ENCODE results near the gene CFAP46. TPM values are rescaled to one million over a fixed set of nuclear protein-coding genes. Genes with fewer than 3 reads are reported as not detected.

Gene CFAP46
- total RNA-seq, 1 experiment from 2014 or later: 1.6 TPM

DNA sequence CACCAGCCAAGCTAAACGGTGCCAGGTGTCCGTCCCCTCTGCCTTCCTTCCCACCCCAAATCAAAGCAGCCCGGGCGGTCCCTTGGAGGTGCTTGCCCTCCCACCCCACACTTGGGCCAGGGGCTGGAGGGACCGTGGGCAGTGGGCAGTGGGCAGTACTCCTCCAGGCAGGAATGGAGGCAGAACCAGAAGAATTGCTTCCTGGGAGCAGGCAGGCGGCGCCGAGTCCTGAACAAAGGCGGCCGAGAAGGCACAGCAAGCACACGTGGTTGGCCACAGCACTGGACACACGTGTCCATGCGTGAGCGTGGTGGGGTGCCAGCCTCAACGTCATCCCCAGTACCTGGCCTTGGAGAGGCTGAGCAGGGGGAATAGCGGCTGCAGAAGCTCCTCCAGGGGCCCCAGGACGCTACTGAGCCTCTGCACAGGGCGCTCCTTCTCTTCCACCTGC lies 108.0 kb downstream of the CFAP46 start:
- ATAC-seq (no peak), DNase-seq (ENCODE audit: low read depth, low spot score) (no peak)
- ChIA-PET POLR2A (interaction anchor here (0.6 kb wide), 1 partner anchor 239 kb away, joined by 3 read pairs; no protein-coding TSS in a partner anchor), CTCF (no interaction called here)
- Histone ChIP-seq H3K9me3 (ENCODE audit: control insufficient read depth, insufficient read depth, low read depth, low read length) (no peaks in the 10 kb centered on the region), H3K36me3 (ENCODE audit: control insufficient read depth, insufficient read depth, low read length) (no peaks in the 10 kb centered on the region), H3K4me1 (ENCODE audit: control insufficient read depth, insufficient read depth, low read length) (peaks cover 5% of the 10 kb centered on the region), H3K27ac (ENCODE audit: low read length) (no peak overlapping the region), H3K27me3 (ENCODE audit: control insufficient read depth, insufficient read depth, low read length) (peaks cover 23% of the 10 kb centered on the region), H3K4me3 (ENCODE audit: low read depth in 2 of 2, low read length in 2 of 2) (no peak overlapping the region)
- BruUV-seq (replicated peaks): no TSS peak
- in situ Hi-C loops (cut with HindIII; ENCODE audit: low pct_unique_long_range_greater_than_20kb, low sequenced_read_pairs): no loop called here
- intact Hi-C loops (cut with micrococcal nuclease; ENCODE audit: unreplicated experiment): no loop called here
- TF ChIP-seq POLR2AphosphoS5 (IDR thresholded peaks at IDR 0.05; ENCODE audit: low read depth, low read length): no peak
- TF ChIP-seq SIN3A (IDR thresholded peaks at IDR 0.05; ENCODE audit: borderline replicate concordance, insufficient read depth, low read depth, low read length): no peak
- no peak for TF ChIP-seq TCF7L2 (IDR thresholded peaks at IDR 0.05; ENCODE audit: low read depth, low read length)
- TF ChIP-seq, protein P1, sequence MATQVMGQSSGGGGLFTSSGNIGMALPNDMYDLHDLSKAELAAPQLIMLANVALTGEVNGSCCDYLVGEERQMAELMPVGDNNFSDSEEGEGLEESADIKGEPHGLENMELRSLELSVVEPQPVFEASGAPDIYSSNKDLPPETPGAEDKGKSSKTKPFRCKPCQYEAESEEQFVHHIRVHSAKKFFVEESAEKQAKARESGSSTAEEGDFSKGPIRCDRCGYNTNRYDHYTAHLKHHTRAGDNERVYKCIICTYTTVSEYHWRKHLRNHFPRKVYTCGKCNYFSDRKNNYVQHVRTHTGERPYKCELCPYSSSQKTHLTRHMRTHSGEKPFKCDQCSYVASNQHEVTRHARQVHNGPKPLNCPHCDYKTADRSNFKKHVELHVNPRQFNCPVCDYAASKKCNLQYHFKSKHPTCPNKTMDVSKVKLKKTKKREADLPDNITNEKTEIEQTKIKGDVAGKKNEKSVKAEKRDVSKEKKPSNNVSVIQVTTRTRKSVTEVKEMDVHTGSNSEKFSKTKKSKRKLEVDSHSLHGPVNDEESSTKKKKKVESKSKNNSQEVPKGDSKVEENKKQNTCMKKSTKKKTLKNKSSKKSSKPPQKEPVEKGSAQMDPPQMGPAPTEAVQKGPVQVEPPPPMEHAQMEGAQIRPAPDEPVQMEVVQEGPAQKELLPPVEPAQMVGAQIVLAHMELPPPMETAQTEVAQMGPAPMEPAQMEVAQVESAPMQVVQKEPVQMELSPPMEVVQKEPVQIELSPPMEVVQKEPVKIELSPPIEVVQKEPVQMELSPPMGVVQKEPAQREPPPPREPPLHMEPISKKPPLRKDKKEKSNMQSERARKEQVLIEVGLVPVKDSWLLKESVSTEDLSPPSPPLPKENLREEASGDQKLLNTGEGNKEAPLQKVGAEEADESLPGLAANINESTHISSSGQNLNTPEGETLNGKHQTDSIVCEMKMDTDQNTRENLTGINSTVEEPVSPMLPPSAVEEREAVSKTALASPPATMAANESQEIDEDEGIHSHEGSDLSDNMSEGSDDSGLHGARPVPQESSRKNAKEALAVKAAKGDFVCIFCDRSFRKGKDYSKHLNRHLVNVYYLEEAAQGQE (IDR thresholded peaks at IDR 0.05; ENCODE audit: insufficient read depth in 1 of 2, low read depth in 2 of 2, low read length in 1 of 2): no peak
- TF ChIP-seq, protein P2, sequence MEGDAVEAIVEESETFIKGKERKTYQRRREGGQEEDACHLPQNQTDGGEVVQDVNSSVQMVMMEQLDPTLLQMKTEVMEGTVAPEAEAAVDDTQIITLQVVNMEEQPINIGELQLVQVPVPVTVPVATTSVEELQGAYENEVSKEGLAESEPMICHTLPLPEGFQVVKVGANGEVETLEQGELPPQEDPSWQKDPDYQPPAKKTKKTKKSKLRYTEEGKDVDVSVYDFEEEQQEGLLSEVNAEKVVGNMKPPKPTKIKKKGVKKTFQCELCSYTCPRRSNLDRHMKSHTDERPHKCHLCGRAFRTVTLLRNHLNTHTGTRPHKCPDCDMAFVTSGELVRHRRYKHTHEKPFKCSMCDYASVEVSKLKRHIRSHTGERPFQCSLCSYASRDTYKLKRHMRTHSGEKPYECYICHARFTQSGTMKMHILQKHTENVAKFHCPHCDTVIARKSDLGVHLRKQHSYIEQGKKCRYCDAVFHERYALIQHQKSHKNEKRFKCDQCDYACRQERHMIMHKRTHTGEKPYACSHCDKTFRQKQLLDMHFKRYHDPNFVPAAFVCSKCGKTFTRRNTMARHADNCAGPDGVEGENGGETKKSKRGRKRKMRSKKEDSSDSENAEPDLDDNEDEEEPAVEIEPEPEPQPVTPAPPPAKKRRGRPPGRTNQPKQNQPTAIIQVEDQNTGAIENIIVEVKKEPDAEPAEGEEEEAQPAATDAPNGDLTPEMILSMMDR (IDR thresholded peaks at IDR 0.05): no peak

DNA sequence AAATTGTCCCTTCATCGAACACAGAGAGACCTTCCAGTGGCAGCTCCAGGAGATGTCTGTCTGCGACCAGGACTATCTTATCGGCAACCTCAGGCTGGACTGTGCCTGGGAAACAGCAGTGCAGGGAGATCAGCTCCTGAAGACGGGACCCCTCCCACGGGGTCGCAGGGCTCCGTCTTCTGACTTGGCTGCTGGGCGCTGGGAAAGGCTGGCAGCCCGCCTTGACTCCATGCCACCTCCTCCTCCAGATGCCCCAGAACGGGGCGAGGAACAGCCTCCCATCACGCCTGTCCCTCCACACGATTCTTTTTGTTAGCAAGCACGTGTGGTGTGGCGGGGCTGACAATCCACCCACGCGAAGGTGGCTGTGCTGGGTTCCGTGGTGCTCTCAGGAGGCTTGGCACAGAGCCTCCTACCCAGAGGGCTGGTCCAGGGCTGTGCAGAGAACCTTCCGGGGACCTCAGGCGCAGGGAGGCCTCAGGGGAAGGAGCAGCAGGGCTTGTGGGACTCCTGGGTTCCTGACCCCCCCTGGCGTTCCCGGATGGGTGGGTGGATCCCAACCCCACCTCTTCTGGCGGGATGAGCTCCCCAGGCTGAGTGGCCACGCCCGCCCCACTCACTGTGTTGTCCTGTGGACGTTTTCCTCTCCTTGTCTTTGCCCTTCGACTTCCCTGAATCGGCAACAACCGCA lies 108.8 kb downstream of the CFAP46 start:
- CTCF ChIA-PET: no interaction called here
- intact Hi-C loops (cut with micrococcal nuclease; ENCODE audit: unreplicated experiment): no loop called here
- ATAC-seq: no peak

More for the DNA sequence above, 108.8 kb downstream of the CFAP46 start:
- in situ Hi-C loops (cut with HindIII; ENCODE audit: low pct_unique_long_range_greater_than_20kb, low sequenced_read_pairs): no loop called here
- Histone ChIP-seq H3K36me3 (ENCODE audit: control insufficient read depth, insufficient read depth, low read length) (no peaks in the 10 kb centered on the region), H3K9me3 (ENCODE audit: control insufficient read depth, insufficient read depth, low read depth, low read length) (no peaks in the 10 kb centered on the region), H3K4me1 (ENCODE audit: control insufficient read depth, insufficient read depth, low read length) (peaks cover 5% of the 10 kb centered on the region), H3K27ac (ENCODE audit: low read length) (no peak overlapping the region), H3K27me3 (ENCODE audit: control insufficient read depth, insufficient read depth, low read length) (peaks cover 21% of the 10 kb centered on the region), H3K4me3 (ENCODE audit: low read depth in 2 of 2, low read length in 2 of 2) (no peak overlapping the region)
- POLR2A ChIA-PET: no interaction called here
- no TSS peak for BruUV-seq (replicated peaks)
- no peak for DNase-seq (ENCODE audit: low read depth, low spot score)
- TF ChIP-seq TCF7L2 (IDR thresholded peaks at IDR 0.05; ENCODE audit: low read depth, low read length) (no peak), POLR2AphosphoS5 (IDR thresholded peaks at IDR 0.05; ENCODE audit: low read depth, low read length) (no peak), SIN3A (IDR thresholded peaks at IDR 0.05; ENCODE audit: borderline replicate concordance, insufficient read depth, low read depth, low read length) (no peak)
- TF ChIP-seq, protein P2 (IDR thresholded peaks at IDR 0.05): no peak
- TF ChIP-seq, protein P1 (IDR thresholded peaks at IDR 0.05; ENCODE audit: insufficient read depth in 1 of 2, low read depth in 2 of 2, low read length in 1 of 2): no peak

Data from Panc1 (cell line).